Stimulated activated naive B cell treated with anti-CD40 and anti-IgM and Interleukin-4, amounts not matched to agents 10 μg/mL and 1 μg/mL and 100 μg/mL, for 72 hours (primary cell): ENCODE results near the gene NLRP6.
A peak's percentile ranks its signal among the peaks of the same experiment; 100 is the strongest.
"Not testable (repeated sequence)": the region's sequence is repeated elsewhere in the genome, so short reads cannot be mapped to it uniquely, and the experiment has no call there.

ENCODE experiments used
- ATAC-seq, 2 donors: fragments of 150-1000 bp; cut with Tn5 transposase; replicated peaks; 2 replicates each; pipeline ENCODE4 v1.10.0; 2021; ENCODE audit warnings: moderate library complexity in 1 of 2
- DNase-seq: peaks from one replicate; pipeline ENCODE4 v3.0.0; 2021
- H3K27ac Mint-ChIP-seq: one replicate; pipeline ENCODE4 v1.8.0; 2022; ENCODE audit warnings: mild to moderate bottlenecking, mixed read lengths
- H3K27me3 Mint-ChIP-seq, 2 donors: one replicate each; pipeline ENCODE4 v1.8.0; 2022; ENCODE audit warnings: mixed read lengths in 2 of 2
- H3K36me3 Mint-ChIP-seq, 2 donors: one replicate each; pipeline ENCODE4 v1.8.0; 2022; ENCODE audit warnings: mixed read lengths in 2 of 2, mild to moderate bottlenecking in 1 of 2
- H3K4me1 Mint-ChIP-seq, 2 donors: one replicate each; pipeline ENCODE4 v1.8.0; 2022; ENCODE audit warnings: mixed read lengths in 2 of 2, mild to moderate bottlenecking in 1 of 2
- H3K4me3 Mint-ChIP-seq, 2 donors: one replicate each; pipeline ENCODE4 v1.8.0; 2022; ENCODE audit warnings: mild to moderate bottlenecking in 2 of 2, mixed read lengths in 2 of 2, moderate library complexity in 1 of 2
- H3K9me3 Mint-ChIP-seq, 2 donors: one replicate each; pipeline ENCODE4 v1.8.0; 2022; ENCODE audit warnings: mixed read lengths in 2 of 2, mild to moderate bottlenecking in 1 of 2

Gene NLRP6

DNA sequence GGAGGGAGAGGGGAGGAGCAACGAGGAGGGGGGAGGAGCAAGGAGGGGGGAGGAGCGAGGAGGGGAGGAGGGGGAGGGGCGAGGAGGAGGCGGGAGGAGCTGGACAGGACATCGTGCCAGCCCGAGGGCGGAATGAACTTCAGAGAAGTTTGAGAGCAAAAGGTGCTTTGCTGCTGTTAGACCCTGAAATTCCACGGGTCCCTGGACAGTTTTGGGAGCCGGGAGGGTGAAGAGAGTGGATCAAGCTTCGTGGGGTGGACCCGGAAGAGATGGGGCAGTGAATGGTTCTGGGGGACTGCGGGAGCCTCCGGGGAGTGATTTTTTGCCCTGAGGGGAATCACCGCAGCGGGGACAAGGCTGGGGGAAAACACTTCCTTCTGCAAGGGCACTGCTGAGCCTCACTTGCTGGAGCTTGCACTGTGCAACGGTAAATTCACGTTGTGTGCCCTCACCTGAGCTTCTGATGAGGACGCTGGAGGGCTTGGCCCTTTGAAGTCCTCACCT is 10.7 kb upstream of the NLRP6 start:
- DNase-seq (peak; percentile 53), ATAC-seq (peak; percentile 33 to 42)
- H3K4me1 Mint-ChIP-seq, result peaks cover 24 to 57% of the 10 kb centered on the region in 2 donors
- H3K27me3 Mint-ChIP-seq, result no peaks in the 10 kb centered on the region
- peak overlapping the region; percentile 97 for H3K27ac Mint-ChIP-seq
- peaks cover 0 to 2% of the 10 kb centered on the region in 2 donors for H3K9me3 Mint-ChIP-seq
- H3K36me3 Mint-ChIP-seq, result peaks cover 0 to 2% of the 10 kb centered on the region in 2 donors
- peak overlapping the region; percentile 79 to 84 for H3K4me3 Mint-ChIP-seq

GRCh38 chr11:268716-269145 is 9.5 kb upstream of the NLRP6 start:
- peak; percentile 66 for DNase-seq
- not testable (repeated sequence) for H3K9me3 Mint-ChIP-seq, H3K27me3 Mint-ChIP-seq, H3K36me3 Mint-ChIP-seq
- Mint-ChIP-seq H3K4me1 (peaks cover 24 to 51% of the 10 kb centered on the region in 2 donors), H3K4me3 (peak overlapping the region; percentile 79 to 84), H3K27ac (peak overlapping the region; percentile 97)
- peak; percentile 60 to 65 for ATAC-seq

DNA sequence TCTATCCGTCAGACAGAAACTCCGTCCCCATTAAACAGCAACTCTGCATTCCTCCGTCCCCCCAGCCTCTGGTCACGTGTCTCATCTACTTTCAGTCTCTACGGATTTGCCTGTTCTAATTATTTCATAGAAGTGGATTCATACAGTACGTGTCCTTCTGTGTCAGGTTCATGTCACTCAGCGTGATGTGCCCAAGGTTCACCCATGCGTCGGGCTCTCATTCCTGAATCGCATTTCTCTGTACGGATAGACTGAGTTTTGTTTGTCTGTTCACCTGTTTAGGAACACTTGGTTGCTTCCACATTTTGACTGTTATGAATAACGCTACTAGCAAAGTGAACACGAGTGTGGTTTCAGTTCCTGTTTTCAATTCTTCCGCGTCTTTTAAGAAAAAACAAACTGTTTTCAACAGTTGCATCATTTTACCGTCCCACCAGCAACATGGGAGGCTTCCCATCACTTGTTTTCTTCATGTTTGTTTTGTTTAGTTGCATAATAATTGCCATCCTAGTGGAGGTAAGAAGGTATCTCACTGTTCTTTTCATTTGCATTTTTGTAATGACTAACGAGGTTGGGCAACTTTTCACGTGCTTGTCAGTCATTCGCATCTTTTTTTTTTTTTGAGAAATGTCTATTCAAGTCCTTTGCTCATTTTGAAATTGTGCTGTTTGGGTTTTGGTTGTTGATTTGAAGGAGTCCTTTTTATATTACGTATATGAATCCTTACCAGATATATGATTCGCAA is 8.9 kb upstream of the NLRP6 start:
- peaks cover 24 to 51% of the 10 kb centered on the region in 2 donors for H3K4me1 Mint-ChIP-seq
- peak overlapping the region; percentile 79 to 84 for H3K4me3 Mint-ChIP-seq
- H3K27ac Mint-ChIP-seq, result peak overlapping the region; percentile 97
- H3K27me3 Mint-ChIP-seq, result no peaks in the 10 kb centered on the region
- ATAC-seq (peak; percentile 85 to 86), DNase-seq (peak; percentile 77)
- H3K9me3 Mint-ChIP-seq, result peaks cover 0 to 2% of the 10 kb centered on the region in 2 donors
- H3K36me3 Mint-ChIP-seq, result peaks cover 0 to 2% of the 10 kb centered on the region in 2 donors

DNA sequence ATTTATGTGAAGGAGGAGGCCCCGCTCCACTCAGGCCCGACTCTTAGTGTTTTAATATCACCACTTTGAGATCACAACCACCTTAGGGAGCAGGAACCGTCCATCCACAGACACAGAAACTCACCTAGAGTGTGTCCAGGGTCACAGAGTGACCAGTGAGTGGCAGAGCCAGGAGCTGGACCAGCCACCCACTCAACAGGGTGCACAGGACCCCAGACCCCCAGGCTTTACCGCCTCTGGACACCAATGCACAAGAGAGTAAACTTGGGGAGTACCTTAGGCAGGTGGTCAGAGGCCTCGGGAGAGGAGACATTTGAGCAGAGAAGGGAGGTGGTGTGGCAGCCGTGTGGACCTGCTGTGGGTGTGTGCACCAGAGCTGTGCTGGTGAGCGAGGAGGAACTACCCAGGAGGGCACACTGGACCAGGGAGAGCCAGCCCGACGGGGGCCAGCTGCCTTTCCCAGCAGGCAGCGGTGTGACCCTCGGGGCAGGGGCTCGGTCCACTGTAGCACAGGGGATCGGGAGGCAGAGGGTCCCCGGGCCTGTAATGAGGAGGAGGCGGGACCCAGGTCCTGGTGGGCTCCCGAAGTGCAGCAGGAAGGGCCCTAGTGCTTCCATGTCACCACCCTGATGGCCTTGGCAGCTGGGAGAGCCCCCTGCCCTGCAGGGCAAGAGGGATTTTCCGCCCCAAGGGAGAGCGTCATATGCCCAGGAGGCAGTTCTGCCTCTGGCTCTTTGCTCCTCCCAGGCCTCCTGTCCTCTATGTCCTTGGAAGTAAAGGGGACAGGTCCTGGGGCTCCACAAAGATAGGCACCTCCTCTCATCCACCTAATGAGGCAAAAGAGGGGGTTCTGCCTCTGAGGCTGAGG is 7.5 kb upstream of the NLRP6 start:
- peaks cover 0 to 2% of the 10 kb centered on the region in 2 donors for H3K36me3 Mint-ChIP-seq
- H3K27ac Mint-ChIP-seq, result peak overlapping the region; percentile 97
- H3K4me3 Mint-ChIP-seq, result no peak overlapping the region
- peaks cover 24 to 58% of the 10 kb centered on the region in 2 donors for H3K4me1 Mint-ChIP-seq
- peaks cover 0 to 2% of the 10 kb centered on the region in 2 donors for H3K9me3 Mint-ChIP-seq
- no peak for ATAC-seq
- DNase-seq, result no peak
- H3K27me3 Mint-ChIP-seq, result no peaks in the 10 kb centered on the region

DNA sequence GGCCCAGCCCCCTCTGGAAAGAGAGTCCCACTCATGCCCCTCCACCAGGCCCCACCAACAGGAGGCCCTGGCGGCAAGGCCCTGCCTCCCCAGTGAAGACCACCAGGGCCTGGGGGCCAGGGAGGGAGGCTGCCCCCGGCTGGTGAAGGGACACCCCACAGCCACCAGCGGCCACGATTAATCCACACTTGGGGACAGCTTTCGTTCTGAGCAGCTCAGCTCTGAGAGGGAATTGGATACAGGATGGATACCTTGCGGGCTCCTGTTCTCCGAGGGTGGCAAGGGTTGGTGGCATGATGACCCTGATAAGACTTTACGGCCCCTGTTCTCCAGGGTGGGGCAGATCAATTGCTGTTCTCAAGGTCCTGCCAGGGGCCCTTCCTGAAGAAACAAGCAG is 6.9 kb upstream of the NLRP6 start:
- peaks cover 0 to 2% of the 10 kb centered on the region in 2 donors for H3K9me3 Mint-ChIP-seq
- no peak overlapping the region for H3K4me3 Mint-ChIP-seq
- H3K27ac Mint-ChIP-seq, result no peak overlapping the region
- ATAC-seq, result no peak
- DNase-seq, result no peak
- H3K27me3 Mint-ChIP-seq, result no peaks in the 10 kb centered on the region
- H3K36me3 Mint-ChIP-seq, result peaks cover 0 to 2% of the 10 kb centered on the region in 2 donors
- H3K4me1 Mint-ChIP-seq, result peaks cover 24 to 58% of the 10 kb centered on the region in 2 donors

DNA sequence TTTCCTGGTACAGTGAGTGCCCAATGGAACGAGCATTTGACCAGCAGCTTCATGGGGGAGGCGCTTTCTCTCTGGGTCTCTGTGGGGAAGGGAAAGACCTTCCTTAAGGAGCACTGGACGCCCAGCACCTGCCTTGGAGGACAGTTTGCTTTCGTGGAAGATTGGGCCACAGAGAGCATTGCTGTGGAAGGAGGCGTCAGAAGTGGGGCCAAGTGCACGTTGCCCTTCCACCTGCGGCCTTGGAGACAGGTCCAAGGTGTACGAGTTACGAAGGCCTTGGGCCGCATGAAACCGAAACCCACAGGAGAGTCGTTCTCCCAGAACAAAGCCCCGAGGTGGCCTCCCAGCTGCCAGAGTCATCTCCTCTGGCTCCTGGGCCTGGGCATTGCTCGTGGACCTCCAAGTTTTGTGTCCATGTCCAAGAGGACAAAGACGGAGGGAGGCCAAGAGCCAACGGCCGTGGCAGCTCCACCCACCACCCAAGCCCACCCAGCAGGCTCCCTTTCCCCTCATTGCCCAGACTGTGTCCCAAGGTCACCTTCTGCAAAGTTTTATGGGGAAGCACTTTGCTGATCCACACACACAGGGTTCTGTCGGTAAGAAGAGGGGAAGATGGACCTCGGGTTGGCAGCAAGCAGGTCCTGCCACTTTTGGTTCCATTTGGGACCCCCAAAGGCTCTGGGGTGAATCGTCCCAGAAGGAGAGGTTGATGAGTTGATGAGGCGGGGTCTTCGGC is 5.8 kb upstream of the NLRP6 start:
- Mint-ChIP-seq H3K4me3 (no peak overlapping the region), H3K36me3 (peaks cover 2 to 5% of the 10 kb centered on the region in 2 donors), H3K27me3 (no peaks in the 10 kb centered on the region), H3K4me1 (peaks cover 23 to 50% of the 10 kb centered on the region in 2 donors), H3K27ac (no peak overlapping the region), H3K9me3 (peaks cover 0 to 6% of the 10 kb centered on the region in 2 donors)
- DNase-seq (no peak), ATAC-seq (no peak)

DNA sequence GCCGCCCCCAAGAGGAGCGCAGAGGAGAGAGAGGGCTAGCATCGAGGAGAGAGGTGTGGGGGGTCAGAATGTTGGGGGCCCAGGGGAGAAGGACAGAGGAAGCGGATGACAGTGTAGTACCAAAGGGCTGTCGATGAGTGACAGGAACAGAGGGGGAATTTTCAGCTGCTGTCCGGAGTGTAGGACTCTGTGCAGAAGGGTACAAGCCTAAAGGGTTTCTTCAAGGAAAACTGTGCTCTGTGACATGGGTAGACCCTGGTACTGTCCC is 5.3 kb upstream of the NLRP6 start:
- peaks cover 2 to 9% of the 10 kb centered on the region in 2 donors for H3K36me3 Mint-ChIP-seq
- H3K27me3 Mint-ChIP-seq, result no peaks in the 10 kb centered on the region
- H3K4me1 Mint-ChIP-seq, result peaks cover 25 to 50% of the 10 kb centered on the region in 2 donors
- DNase-seq (no peak), ATAC-seq (no peak)
- peaks cover 0 to 6% of the 10 kb centered on the region in 2 donors for H3K9me3 Mint-ChIP-seq
- H3K27ac Mint-ChIP-seq, result no peak overlapping the region
- H3K4me3 Mint-ChIP-seq, result no peak overlapping the region

- ATAC-seq (no peak), DNase-seq (no peak)
- Mint-ChIP-seq H3K27me3 (peaks cover 10 to 17% of the 10 kb centered on the region in 2 donors), H3K4me3 (no peak overlapping the region), H3K9me3 (peaks cover 0 to 6% of the 10 kb centered on the region in 2 donors), H3K27ac (no peak overlapping the region), H3K36me3 (peaks cover 0 to 10% of the 10 kb centered on the region in 2 donors), H3K4me1 (peaks cover 18 to 41% of the 10 kb centered on the region in 2 donors)
Measured at GRCh38 chr11:276219-276618, 2.0 kb upstream of the NLRP6 start.

GRCh38 chr11:279040-279965 is 1.1 kb downstream of the NLRP6 start:
- H3K4me1 Mint-ChIP-seq, result peaks cover 23 to 47% of the 10 kb centered on the region in 2 donors
- H3K27me3 Mint-ChIP-seq, result peaks cover 34 to 47% of the 10 kb centered on the region in 2 donors
- peaks cover 0 to 6% of the 10 kb centered on the region in 2 donors for H3K9me3 Mint-ChIP-seq
- ATAC-seq, result peak in 1 of 2 donors; percentile 44
- no peak for DNase-seq
- H3K4me3 Mint-ChIP-seq, result peak overlapping the region in 1 of 2 donors; percentile 81
- H3K27ac Mint-ChIP-seq, result no peak overlapping the region
- H3K36me3 Mint-ChIP-seq, result peaks cover 0 to 10% of the 10 kb centered on the region in 2 donors

GRCh38 chr11:279966-280705 is 1.9 kb downstream of the NLRP6 start:
- ATAC-seq, result peak; percentile 66 to 73
- no peak for DNase-seq
- H3K4me3 Mint-ChIP-seq, result peak overlapping the region; percentile 75 to 81
- H3K4me1 Mint-ChIP-seq, result peaks cover 23 to 42% of the 10 kb centered on the region in 2 donors
- peaks cover 0 to 10% of the 10 kb centered on the region in 2 donors for H3K36me3 Mint-ChIP-seq
- H3K27me3 Mint-ChIP-seq, result peaks cover 34 to 54% of the 10 kb centered on the region in 2 donors
- H3K27ac Mint-ChIP-seq, result peak overlapping the region; percentile 65
- H3K9me3 Mint-ChIP-seq, result peaks cover 0 to 6% of the 10 kb centered on the region in 2 donors

DNA sequence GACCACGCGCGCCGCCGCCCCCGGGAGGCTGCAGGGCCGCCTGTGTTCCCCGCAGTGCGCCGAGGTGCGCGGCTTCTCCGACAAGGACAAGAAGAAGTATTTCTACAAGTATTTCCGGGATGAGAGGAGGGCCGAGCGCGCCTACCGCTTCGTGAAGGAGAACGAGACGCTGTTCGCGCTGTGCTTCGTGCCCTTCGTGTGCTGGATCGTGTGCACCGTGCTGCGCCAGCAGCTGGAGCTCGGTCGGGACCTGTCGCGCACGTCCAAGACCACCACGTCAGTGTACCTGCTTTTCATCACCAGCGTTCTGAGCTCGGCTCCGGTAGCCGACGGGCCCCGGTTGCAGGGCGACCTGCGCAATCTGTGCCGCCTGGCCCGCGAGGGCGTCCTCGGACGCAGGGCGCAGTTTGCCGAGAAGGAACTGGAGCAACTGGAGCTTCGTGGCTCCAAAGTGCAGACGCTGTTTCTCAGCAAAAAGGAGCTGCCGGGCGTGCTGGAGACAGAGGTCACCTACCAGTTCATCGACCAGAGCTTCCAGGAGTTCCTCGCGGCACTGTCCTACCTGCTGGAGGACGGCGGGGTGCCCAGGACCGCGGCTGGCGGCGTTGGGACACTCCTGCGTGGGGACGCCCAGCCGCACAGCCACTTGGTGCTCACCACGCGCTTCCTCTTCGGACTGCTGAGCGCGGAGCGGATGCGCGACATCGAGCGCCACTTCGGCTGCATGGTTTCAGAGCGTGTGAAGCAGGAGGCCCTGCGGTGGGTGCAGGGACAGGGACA is 2.7 kb downstream of the NLRP6 start:
- H3K27me3 Mint-ChIP-seq, result peaks cover 34 to 62% of the 10 kb centered on the region in 2 donors
- peaks cover 23 to 40% of the 10 kb centered on the region in 2 donors for H3K4me1 Mint-ChIP-seq
- H3K4me3 Mint-ChIP-seq, result peak overlapping the region; percentile 54 to 62
- peaks cover 0 to 10% of the 10 kb centered on the region in 2 donors for H3K36me3 Mint-ChIP-seq
- H3K27ac Mint-ChIP-seq, result peak overlapping the region; percentile 73
- ATAC-seq (peak; percentile 49 to 61), DNase-seq (no peak)
- H3K9me3 Mint-ChIP-seq, result peaks cover 0 to 6% of the 10 kb centered on the region in 2 donors
